Right ventricle myocardium superior (tissue), 1 donor: ENCODE results near the gene SLC9A3. TPM values are rescaled to one million over a fixed set of nuclear protein-coding genes. Genes with fewer than 3 reads are reported as not detected.
"Not testable (repeated sequence)": the region's sequence is repeated elsewhere in the genome, so short reads cannot be mapped to it uniquely, and the experiment has no call there.

Experiments used
- ATAC-seq: fragments of 200-7000 bp; cut with Tn5 transposase; one replicate; pipeline ENCODE4 v1.9.1; 2020; ENCODE audit warnings: mild to moderate bottlenecking; ENCODE audit not compliant: poor library complexity
- DNase-seq: peaks from one replicate; pipeline ENCODE4 v3.0.0-alpha.2; 2020
- intact Hi-C: fragments of 100-400 bp; cut with DNase I; formaldehyde crosslinking; loops from one replicate; pipeline ENCODE4 v1.11.2; 2022
- total RNA-seq: library from RNA; stranded (reverse); fragmentation: NEBNext Ultra II Directional; extraction: Animal tissue kit (Norgen Biotek cat#: 25700); gene quantifications from one replicate; pipeline ENCODE4 v1.2.1, GENCODE V29; 2021
- donor health status: DM: no; HTN: yes; CAD: no; lungs with severe emphysema.

The SLC9A3 gene
- total RNA-seq, 1 donor from 2014 or later, result 0.91 TPM

DNA sequence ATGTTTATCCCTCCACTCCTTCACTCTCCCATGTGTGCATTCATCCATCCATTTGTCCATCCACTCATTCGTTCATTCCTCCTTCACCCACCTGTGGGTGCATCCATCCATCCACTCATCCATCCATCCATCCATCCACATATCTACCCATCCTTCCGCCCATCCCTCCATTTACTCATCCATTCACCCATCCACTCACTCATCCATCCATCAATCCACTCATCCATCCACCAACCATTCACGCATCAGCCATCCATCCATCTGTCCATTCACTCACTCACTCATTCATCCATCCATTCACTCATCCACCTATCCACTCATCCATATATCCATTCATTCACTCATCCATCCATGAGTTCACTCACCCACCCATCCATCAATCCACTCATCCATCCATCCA lies 7.3 kb downstream of the SLC9A3 start:
- ATAC-seq (no peak), DNase-seq (no peak)
- intact Hi-C loops, result no loop called here

DNA sequence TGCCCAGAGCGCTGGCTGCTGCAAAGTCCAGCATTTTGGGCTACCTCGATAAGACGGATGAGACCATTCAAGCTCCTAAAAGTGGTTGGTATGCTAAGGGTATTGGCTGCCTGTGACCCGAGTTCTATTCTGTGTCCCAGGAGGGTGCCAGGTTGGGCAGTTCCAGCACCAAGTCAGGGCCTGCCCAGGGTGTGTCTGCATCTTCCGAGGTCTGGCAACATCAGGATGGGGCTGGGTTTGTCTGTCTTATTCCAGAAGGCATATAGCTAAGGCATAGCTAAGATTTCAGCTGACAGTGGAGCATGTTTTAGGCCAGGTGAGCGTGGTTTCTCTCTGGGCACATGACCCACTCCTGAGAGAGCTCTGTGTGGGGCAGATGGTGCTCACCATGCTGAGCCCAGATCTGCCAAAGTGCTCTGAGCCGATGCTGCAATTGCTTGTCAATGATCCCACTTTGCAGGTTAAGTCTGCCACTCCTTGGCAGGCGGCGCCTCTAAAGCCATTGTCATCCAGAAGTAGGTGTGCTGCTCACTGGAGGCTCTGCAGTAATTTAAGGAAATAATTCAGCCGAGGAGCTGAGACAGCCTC lies 7.8 kb downstream of the SLC9A3 start:
- intact Hi-C loops, result no loop called here
- DNase-seq (no peak), ATAC-seq (no peak)

- intact Hi-C loops, result no loop called here
- ATAC-seq (no peak), DNase-seq (no peak)
Observed at GRCh38 chr5:515273-515836, 8.9 kb downstream of the SLC9A3 start.

DNA sequence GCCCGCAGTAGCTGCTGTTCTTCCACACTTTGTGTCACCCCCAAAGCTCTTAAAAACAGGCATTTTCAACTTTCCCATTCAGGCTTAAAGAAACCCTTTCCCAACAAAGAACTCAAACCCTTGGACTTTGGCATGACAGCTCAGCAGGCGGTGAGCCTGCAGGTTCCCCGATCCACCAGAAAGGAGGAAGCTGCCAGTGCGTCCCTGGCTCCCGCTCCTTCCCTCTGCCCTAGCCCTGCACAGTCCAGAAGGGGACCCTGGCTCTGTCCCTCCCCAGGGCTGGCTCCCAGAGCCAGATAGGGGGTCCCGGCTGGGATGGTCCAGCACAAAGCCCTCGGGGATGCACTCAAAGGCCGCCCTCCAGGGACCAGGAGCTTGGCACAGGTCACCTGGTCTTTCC lies 9.6 kb downstream of the SLC9A3 start:
- ATAC-seq (no peak), DNase-seq (no peak)
- intact Hi-C loops, result no loop called here

GRCh38 chr5:514101-514485 lies 10.2 kb downstream of the SLC9A3 start:
- ATAC-seq (no peak), DNase-seq (no peak)
- intact Hi-C loops, result no loop called here

GRCh38 chr5:513216-514100 lies 10.8 kb downstream of the SLC9A3 start:
- DNase-seq (no peak), ATAC-seq (no peak)

DNA sequence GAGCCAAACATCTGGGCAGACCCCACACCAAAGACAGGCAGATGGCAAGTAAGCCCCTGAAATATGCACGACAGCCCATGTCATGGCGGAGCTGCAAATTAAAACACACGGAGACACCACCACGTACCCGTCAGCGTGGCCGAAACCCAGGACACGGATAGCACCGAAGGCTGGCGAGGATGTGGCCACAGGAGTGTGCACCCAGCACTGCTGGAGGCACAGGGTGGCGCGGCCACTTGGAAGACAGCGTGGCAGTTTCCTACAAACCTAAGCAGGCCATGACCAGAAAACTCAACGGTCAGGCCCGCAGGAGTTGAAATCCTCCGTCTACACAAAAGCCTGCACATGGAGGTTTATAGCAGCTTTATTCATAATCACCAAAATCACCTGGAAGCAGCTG lies 12.8 kb downstream of the SLC9A3 start:
- DNase-seq (no peak), ATAC-seq (no peak)
- intact Hi-C loops, result no loop called here

More at GRCh38 chr5:513216-514100, 10.8 kb downstream of the SLC9A3 start:
- intact Hi-C loops, result no loop called here

- ATAC-seq (no peak), DNase-seq (no peak)
- intact Hi-C loops, result no loop called here
Observed at GRCh38 chr5:510521-510920, 13.7 kb downstream of the SLC9A3 start.

GRCh38 chr5:509611-510185 lies 14.6 kb downstream of the SLC9A3 start:
- DNase-seq (no peak), ATAC-seq (no peak)
- intact Hi-C loops, result no loop called here

DNA sequence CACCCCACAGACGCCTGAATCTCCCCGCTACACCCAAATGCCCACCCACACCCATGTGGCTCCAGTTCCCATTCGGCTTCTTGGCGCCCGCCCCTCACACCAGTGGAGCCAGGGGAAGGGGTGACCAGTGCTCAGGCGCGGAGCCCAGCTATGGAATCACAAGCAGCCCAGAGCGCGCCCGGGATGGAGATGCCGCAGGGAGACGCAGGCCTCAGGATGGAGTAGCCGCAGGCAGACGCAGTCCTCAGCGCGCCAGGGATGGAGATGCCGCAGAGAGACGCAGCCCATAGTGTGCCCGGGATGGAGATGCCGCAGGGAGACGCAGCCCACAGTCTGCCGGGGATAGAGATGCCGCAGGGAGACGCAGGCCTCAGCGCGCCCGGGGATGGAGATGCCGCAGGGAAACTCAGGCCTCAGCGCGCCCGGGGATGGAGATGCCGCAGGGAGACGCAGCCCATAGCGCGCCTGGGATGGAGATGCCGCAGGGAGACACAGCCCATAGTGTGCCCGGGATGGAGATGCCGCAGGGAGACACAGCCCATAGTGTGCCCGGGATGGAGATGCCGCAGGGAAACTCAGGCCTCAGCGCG lies 16.2 kb downstream of the SLC9A3 start:
- intact Hi-C loops, ATAC-seq, DNase-seq: not testable (repeated sequence)

DNA sequence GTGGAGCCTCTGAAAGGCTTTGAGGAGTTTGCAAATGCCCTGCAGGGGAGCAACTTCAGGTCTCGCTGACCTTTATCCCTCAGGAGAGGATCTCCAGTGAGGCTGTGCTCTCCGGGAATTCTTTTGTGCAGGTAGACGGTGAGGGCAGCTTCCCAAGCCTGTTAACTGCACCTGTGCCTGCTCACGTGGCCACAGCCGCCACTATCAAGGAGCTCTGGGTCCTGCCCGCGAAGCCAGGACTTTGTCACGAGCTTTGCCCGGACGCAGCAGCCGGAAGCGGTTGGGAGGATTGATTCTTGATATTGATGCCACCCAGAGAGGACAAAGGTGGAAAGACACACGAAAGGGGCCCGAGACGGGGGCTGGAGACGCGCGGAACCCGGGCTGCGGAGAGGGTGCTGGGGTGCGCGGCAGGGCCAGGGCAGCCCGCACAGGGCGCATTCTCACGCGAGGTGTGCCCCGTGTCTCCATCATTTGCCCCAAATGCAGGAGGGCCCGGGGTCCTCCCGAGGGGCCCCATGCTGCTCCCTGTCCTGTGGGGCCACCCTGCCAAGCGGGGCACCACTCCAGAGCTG lies 18.2 kb downstream of the SLC9A3 start:
- DNase-seq (no peak), ATAC-seq (no peak)
- intact Hi-C loops, result no loop called here

GRCh38 chr5:504326-505154 lies 19.7 kb downstream of the SLC9A3 start:
- ATAC-seq (no peak), DNase-seq (no peak)
- intact Hi-C loops, result no loop called here

- no peak for DNase-seq
- no peak for ATAC-seq
- intact Hi-C loops, result no loop called here
Observed at GRCh38 chr5:502325-503079, 21.7 kb downstream of the SLC9A3 start.

DNA sequence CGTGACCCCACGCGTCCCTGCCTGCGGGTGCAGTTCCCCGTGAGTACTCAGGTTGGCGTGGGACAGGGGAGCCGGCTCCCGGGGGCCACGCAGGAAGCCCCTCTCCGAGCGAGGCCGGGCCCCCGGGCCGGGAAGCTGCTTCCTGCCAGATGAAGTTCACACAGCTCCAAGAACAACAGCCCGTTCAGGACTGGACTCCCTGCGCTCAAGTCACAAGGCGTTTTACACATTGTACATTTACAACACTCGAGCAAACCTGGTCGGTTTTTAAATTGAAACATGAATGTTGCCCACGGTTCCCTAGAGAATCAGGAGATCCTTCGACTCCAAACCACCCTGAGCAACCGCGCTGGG lies 22.4 kb downstream of the SLC9A3 start:
- DNase-seq (no peak), ATAC-seq (no peak)
- intact Hi-C loops, result no loop called here

DNA sequence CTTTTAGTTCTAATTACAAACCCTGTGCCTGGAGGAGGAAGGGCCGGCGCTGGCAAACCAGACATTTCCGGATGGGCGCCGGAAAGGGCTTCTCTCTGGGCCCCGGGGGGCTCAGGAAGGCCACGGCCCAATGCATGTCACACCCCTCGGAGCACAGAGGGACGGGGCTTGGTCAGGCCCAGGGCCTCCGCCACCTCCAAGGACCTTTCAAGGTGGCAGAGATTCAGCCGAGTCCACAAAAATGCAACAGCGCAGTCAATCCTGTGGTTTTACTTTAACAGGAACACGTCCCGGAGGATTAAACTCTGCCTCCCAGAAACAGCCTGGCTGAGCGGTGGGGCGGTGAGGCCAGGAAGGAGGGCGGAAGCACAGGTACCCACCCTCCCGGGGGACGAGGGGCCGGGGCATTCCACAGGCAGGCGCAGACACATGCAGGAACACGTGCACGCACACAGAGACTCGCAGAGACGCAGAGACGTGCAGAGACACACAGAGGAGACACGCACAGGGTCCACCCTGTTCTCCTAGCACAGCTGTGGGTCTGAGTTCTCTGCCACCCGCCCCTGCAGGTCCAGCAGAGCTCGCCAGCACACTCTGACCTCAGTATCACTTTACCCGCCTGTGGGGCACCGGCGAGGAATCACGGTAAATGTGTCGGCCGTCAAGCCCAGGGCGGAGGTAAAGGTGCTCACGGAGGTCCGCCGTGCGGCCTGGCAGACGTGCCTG lies 23.0 kb downstream of the SLC9A3 start:
- ATAC-seq (no peak), DNase-seq (no peak)
- intact Hi-C loops, result no loop called here

GRCh38 chr5:500491-500890 lies 23.8 kb downstream of the SLC9A3 start:
- intact Hi-C loops, result no loop called here
- DNase-seq, result no peak
- no peak for ATAC-seq
